Adrenal gland (tissue), 12 donors: Measurements from ENCODE around the gene CAMK1G. TPM values are rescaled to one million over a fixed set of nuclear protein-coding genes. Genes with fewer than 3 reads are reported as not detected.

Experiments
- DNase-seq, 7 donors: peaks; one replicate each; pipeline ENCODE4 v3.0.0-alpha.2; 2019 to 2020
- H3K27ac ChIP-seq, 5 donors: fragments of 200-600 bp; sonication (generic) in 4 of 5; 1 replicate in 3 of 5; 2 replicates in 2 of 5; pipeline versions ENCODE4 v1.5.1 to v1.8.0; 2016 to 2020; ENCODE audit warnings: mild to moderate bottlenecking in 1 of 5
- H3K27me3 ChIP-seq: fragments of 200-600 bp; 2 replicates; pipeline ENCODE4 v1.8.0; 2021
- H3K36me3 ChIP-seq, 2 donors: fragments of 200-600 bp; replicated peaks in 1 of 2; 1 replicate in 1 of 2; 2 replicates in 1 of 2; pipeline versions ENCODE4 v1.5.1 to v1.8.0; 2018 to 2022
- H3K4me1 ChIP-seq, 2 donors: fragments of 200-600 bp; replicated peaks in 1 of 2; 1 replicate in 1 of 2; 2 replicates in 1 of 2; pipeline versions ENCODE4 v1.5.1 to v1.8.0; 2018 to 2021
- H3K4me3 ChIP-seq, 4 donors: fragments of 200-600 bp; sonication (generic) in 3 of 4; one replicate each; pipeline ENCODE4 v1.5.1; 2016 to 2018
- H3K9me3 ChIP-seq, 3 donors: fragments of 200-600 bp; sonication (generic) in 1 of 3; replicated peaks in 1 of 3; 1 replicate in 2 of 3; 2 replicates in 1 of 3; pipeline versions ENCODE4 v1.5.1 to v1.8.0; 2016 to 2021
- CTCF ChIP-seq, 6 experiments: fragments of 450-650 bp in 4 of 6; fragments of 200-600 bp in 2 of 6; sonication (generic) in 1 of 6; IDR thresholded peaks; 1 replicate in 5 of 6; 2 replicates in 1 of 6; pipeline versions ENCODE4 v1.5.1 to v1.8.0; 2016 to 2021; ENCODE audit warnings: antibody characterized with exemption in 6 of 6, mild to moderate bottlenecking in 2 of 6, moderate library complexity in 1 of 6
- POLR2A ChIP-seq, 2 donors: fragments of 450-650 bp; IDR thresholded peaks; one replicate each; pipeline ENCODE4 v1.6.1; 2017; ENCODE audit warnings: antibody characterized with exemption in 2 of 2, mild to moderate bottlenecking in 2 of 2, moderate library complexity in 1 of 2
- WGBS, 4 donors: extraction: QIAGEN DNeasy Blood & Tissue Kit in 2 of 4; methylation state at CpG; one replicate each; pipeline versions ENCODE4 v1.1.5 to v1.1.7; 2013 to 2017; 5-methylcytosine and 5-hydroxymethylcytosine counted together
- intact Hi-C, 2 donors: fragments of 100-400 bp; cut with DNase I; formaldehyde crosslinking; loops; one replicate each; pipeline versions ENCODE4 v1.14.1 to v1.15.0; 2022 to 2023
- polyA plus RNA-seq, 3 donors: library from polyadenylated mRNA; stranded (reverse); fragments of 200-250 nt in 2 of 3; fragments of 350-450 nt in 1 of 3; fragmentation: Illumina TruSeq in 1 of 3; extraction: RNeasy Lipid Tissue Mini Kit (QIAGEN cat#74804) in 1 of 3; gene quantifications; one replicate each; pipeline ENCODE4 v1.2.3, GENCODE V29; 2013 to 2014
- total RNA-seq, 9 donors: library from RNA; depleted of rRNA in 4 of 9; stranded (reverse); fragments of >200 nt in 4 of 9; fragments of 120-200 nt in 1 of 9; fragmentation: NEBNext Ultra II Directional in 1 of 9; extraction: Animal tissue kit (Norgen Biotek cat#: 25700) in 1 of 9; gene quantifications; one replicate each; pipeline versions ENCODE4 v1.1.0 to v1.2.4, GENCODE V29; 2013 to 2023
- donor health status: healthy with polysubstance abuse.
- donor health status: Bipolar disorder and iron deficiency.
- donor health status: DM: yes; HTN: yes; CAD: no.
- donor health status: DM: no; HTN: no; CAD: no.
- donor health status: DM: no; HTN: no; CAD: no.
- donor health status: DM: yes; HTN: yes; CAD: no.

Gene CAMK1G
- total and polyA plus RNA-seq, 12 donors: 0.57 to 8.4 (median 2.3) TPM

GRCh38 chr1:209580577-209580976 lies 2.9 kb upstream of the CAMK1G start:
- Histone ChIP-seq H3K27ac (no peak overlapping the region), H3K4me1 (peaks cover 2 to 12% of the 10 kb centered on the region in 2 donors), H3K9me3 (no peaks in the 10 kb centered on the region), H3K27me3 (peaks cover 3% of the 10 kb centered on the region), H3K4me3 (no peak overlapping the region), H3K36me3 (no peaks in the 10 kb centered on the region)
- 38 to 91% (median 84%) methylated on average over 2 of the region's 2 CpGs for WGBS, 4 donors
- no peak for TF ChIP-seq POLR2A (IDR thresholded peaks at IDR 0.05)
- no peak for TF ChIP-seq CTCF (IDR thresholded peaks at IDR 0.05)
- intact Hi-C loops: no loop called here
- no peak for DNase-seq

- intact Hi-C loops: no loop called here
- peak overlapping the region in 1 of 4 donors; percentile 24 for H3K4me3 ChIP-seq
- H3K4me1 ChIP-seq: peaks cover 2 to 23% of the 10 kb centered on the region in 2 donors
- 46 to 60% (median 51%) methylated on average over 13 of the region's 13 CpGs for WGBS, 4 donors
- peak in 1 of 7 donors; percentile 69 for DNase-seq
- H3K27ac ChIP-seq: peak overlapping the region in 1 of 5 donors; percentile 1
- peaks cover 3% of the 10 kb centered on the region for H3K27me3 ChIP-seq
- H3K36me3 ChIP-seq: no peaks in the 10 kb centered on the region
- H3K9me3 ChIP-seq: no peaks in the 10 kb centered on the region
- TF ChIP-seq POLR2A (IDR thresholded peaks at IDR 0.05): no peak
- no peak for TF ChIP-seq CTCF (IDR thresholded peaks at IDR 0.05)
These were observed 738 bp downstream of the CAMK1G start for GRCh38 chr1:209584231-209584672.

GRCh38 chr1:209585197-209585596 lies 1.7 kb downstream of the CAMK1G start:
- peaks cover 2 to 23% of the 10 kb centered on the region in 2 donors for H3K4me1 ChIP-seq
- WGBS, 4 donors: 40 to 52% (median 45%) methylated on average over 4 to 5 of the region's 5 CpGs
- intact Hi-C loops: no loop called here

DNA sequence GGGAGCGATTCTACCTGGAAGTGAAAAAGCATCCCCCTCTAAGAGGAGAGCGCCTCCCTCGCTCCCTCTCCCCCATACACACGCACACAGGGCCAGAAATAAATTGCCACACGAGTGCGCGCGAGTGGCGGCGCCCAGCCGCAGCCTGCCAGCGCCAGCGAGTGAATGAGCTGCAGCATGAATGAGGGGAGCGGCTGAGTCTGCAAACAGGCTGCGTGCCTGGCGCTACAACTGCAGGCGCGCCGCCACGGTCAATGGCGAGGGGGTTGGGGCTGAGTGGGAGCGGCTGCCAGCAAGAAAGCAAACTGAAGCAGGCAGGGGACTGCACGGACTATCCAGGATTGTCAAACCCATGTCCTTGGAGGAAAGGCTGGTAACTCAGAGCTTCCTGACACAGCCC lies 2.2 kb downstream of the CAMK1G start:
- TF ChIP-seq POLR2A (IDR thresholded peaks at IDR 0.05) (no peak), CTCF (IDR thresholded peaks at IDR 0.05) (no peak)
- Histone ChIP-seq H3K4me3 (peak overlapping the region in 1 of 4 donors; percentile 6), H3K9me3 (no peaks in the 10 kb centered on the region), H3K4me1 (peaks cover 2 to 23% of the 10 kb centered on the region in 2 donors), H3K27ac (no peak overlapping the region), H3K36me3 (no peaks in the 10 kb centered on the region), H3K27me3 (no peaks in the 10 kb centered on the region)
- WGBS, 4 donors: 1 to 3% (median 1%) methylated on average over 12 to 23 of the region's 23 CpGs
- peak; percentile 45 to 76 (median 58) for DNase-seq
- intact Hi-C loops: no loop called here

More at GRCh38 chr1:209585197-209585596, 1.7 kb downstream of the CAMK1G start:
- H3K27me3 ChIP-seq: peaks cover 3% of the 10 kb centered on the region
- no peaks in the 10 kb centered on the region for H3K36me3 ChIP-seq
- H3K4me3 ChIP-seq: peak overlapping the region in 1 of 4 donors; percentile 6
- H3K27ac ChIP-seq: no peak overlapping the region
- no peak for DNase-seq
- TF ChIP-seq CTCF (IDR thresholded peaks at IDR 0.05) (no peak), POLR2A (IDR thresholded peaks at IDR 0.05) (no peak)
- H3K9me3 ChIP-seq: no peaks in the 10 kb centered on the region
